Fibroblast of the conjunctiva (primary cell): ENCODE data around the gene WWTR1.

Source experiments
- DNase-seq: peaks from one replicate; pipeline ENCODE4 v3.0.0-alpha.2; 2010; ENCODE audit warnings: low read depth

WWTR1 gene

GRCh38 chr3:149472030-149472797 is 185.6 kb downstream of the WWTR1 start:
- no peak for DNase-seq

DNA sequence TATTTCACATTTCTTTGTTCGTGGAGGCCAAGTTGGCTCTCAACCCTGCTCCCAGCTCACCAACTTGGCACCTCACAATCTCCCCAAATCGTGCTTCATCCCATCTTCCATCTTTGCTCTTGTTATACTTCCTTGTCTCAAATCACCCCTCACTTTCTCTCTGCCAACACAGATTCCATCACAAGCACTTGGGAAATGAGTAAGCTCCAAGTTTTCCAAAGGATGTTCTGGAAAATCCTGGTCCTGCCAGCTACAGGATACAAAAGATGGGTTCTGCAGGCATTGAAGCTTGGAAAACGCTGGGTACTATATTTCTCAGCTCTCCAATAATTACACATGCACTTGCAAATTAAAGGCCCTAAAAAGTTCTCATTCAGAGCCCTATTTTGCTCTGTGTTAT is 187.4 kb downstream of the WWTR1 start:
- DNase-seq: no peak

DNA sequence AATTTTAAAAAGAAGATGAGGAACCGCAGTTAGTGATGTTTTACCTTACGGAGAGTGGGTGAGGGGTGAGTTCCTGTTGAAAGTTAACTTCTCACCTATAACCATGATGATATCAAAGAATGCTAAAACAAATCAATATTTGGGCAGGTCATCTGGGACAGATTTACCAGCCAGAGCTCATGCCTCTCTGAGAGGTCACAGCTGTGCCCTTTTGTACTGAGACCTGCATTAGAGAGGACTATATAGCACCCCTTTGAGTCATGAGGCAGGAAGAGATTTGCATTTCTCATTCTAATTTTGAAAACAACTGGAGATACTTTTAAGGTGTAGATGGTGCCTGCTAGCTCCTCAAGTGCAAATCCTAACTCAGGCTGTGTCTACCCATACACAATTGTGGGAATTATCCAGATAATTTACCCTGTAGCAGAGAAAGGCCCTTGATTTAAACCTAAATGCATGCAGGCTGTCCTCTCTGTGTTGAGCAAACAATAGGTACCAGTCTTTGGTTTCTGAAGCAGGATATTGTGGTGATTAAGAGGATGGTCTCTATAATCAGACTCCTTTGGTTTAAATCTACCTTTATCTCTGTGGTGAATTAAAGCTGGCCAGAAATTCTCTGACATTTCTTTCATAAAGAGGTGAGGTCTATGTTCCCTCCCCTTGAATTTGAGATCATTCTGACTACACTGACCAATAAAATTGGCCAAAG is 189.2 kb downstream of the WWTR1 start:
- DNase-seq: no peak
